Keratinocyte (primary cell): ENCODE data around the gene LELP1. TPM values are rescaled to one million over a fixed set of nuclear protein-coding genes. Genes with fewer than 3 reads are reported as not detected.

ENCODE experiments used
- DNase-seq: peaks from one replicate; pipeline ENCODE4 v3.0.0-alpha.2; 2011; ENCODE audit warnings: low read depth, missing footprints, low spot score
- FAIRE-seq: peaks from 2 replicates; lab custom pipeline; 2011; peaks lifted over from hg19 to GRCh38; lab: Jason Lieb, UNC
- H2AFZ ChIP-seq: 2 replicates; pipeline ENCODE4 v1.6.0; 2012; ENCODE audit warnings: low read length, control low read depth, inconsistent platforms; ENCODE audit not compliant: control insufficient read depth
- H3K27ac ChIP-seq: 2 replicates; pipeline ENCODE4 v1.5.1; 2011; ENCODE audit warnings: low read length; ENCODE audit not compliant: control insufficient read depth, insufficient read depth
- H3K27me3 ChIP-seq: 3 replicates; pipeline ENCODE4 v1.6.0; 2011; ENCODE audit warnings: low read length; ENCODE audit not compliant: control insufficient read depth, insufficient read depth; ENCODE audit errors: extremely low read depth
- H3K36me3 ChIP-seq, 2 experiments: 2 replicates in 1 of 2; 3 replicates in 1 of 2; pipeline ENCODE4 v1.5.1; 2011; ENCODE audit warnings: low read length in 2 of 2, mild to moderate bottlenecking in 1 of 2; ENCODE audit not compliant: control insufficient read depth in 2 of 2, insufficient read depth in 2 of 2; ENCODE audit errors: extremely low read depth in 1 of 2
- H3K4me1 ChIP-seq: 3 replicates; pipeline ENCODE4 v1.5.1; 2011; ENCODE audit warnings: low read length; ENCODE audit not compliant: control insufficient read depth, insufficient read depth; ENCODE audit errors: extremely low read depth
- H3K4me2 ChIP-seq: 3 replicates; pipeline ENCODE4 v1.6.0; 2011; ENCODE audit warnings: low read depth, low read length; ENCODE audit not compliant: control insufficient read depth, insufficient read depth; ENCODE audit errors: extremely low read depth
- H3K4me3 ChIP-seq, 3 experiments: fragments of 200-600 bp in 1 of 3; sonication (generic) in 1 of 3; 2 replicates in 2 of 3; 3 replicates in 1 of 3; pipeline ENCODE4 v1.5.1; 2011 to 2016; ENCODE audit warnings: low read length in 3 of 3, mild to moderate bottlenecking in 3 of 3, control low read depth in 2 of 3, inconsistent platforms in 1 of 3, low read depth in 1 of 3, mixed read lengths in 1 of 3, mixed run types in 1 of 3, moderate library complexity in 1 of 3; ENCODE audit not compliant: control insufficient read depth in 2 of 3, insufficient read depth in 2 of 3; ENCODE audit errors: extremely low read depth in 1 of 3
- H3K79me2 ChIP-seq: 2 replicates; pipeline ENCODE4 v1.6.0; 2012; ENCODE audit warnings: low read length; ENCODE audit not compliant: control insufficient read depth, insufficient read depth
- H3K9ac ChIP-seq: 3 replicates; pipeline ENCODE4 v1.6.0; 2011; ENCODE audit warnings: low read length; ENCODE audit not compliant: control insufficient read depth, insufficient read depth; ENCODE audit errors: extremely low read depth
- H3K9me1 ChIP-seq: 3 replicates; pipeline ENCODE4 v1.6.0; 2011; ENCODE audit warnings: low read length; ENCODE audit not compliant: control insufficient read depth, insufficient read depth; ENCODE audit errors: extremely low read depth
- H3K9me3 ChIP-seq: 2 replicates; pipeline ENCODE4 v1.5.1; 2012; ENCODE audit warnings: low read depth, low read length; ENCODE audit not compliant: control insufficient read depth
- H4K20me1 ChIP-seq: 3 replicates; pipeline ENCODE4 v1.6.0; 2011; ENCODE audit warnings: low read length; ENCODE audit not compliant: control insufficient read depth, insufficient read depth; ENCODE audit errors: extremely low read depth
- CTCF ChIP-seq, 3 experiments: IDR thresholded peaks in 1 of 3; conservative IDR thresholded peaks in 1 of 3; optimal IDR thresholded peaks in 1 of 3; 2 replicates in 2 of 3; 3 replicates in 1 of 3; pipeline versions ENCODE3 to v1.5.1; 2011; ENCODE audit warnings: low read length in 3 of 3, mild to moderate bottlenecking in 3 of 3, moderate library complexity in 2 of 3, control low read depth in 1 of 3, inconsistent platforms in 1 of 3; ENCODE audit not compliant: insufficient read depth in 2 of 3; ENCODE audit errors: extremely low read depth in 1 of 3
- EZH2 ChIP-seq: IDR thresholded peaks from one replicate; pipeline ENCODE4 v1.6.1; 2012; ENCODE audit warnings: inconsistent platforms, mild to moderate bottlenecking, low read length, moderate library complexity
- dilution Hi-C: fragments of 300-500 bp; cut with MboI; formaldehyde crosslinking; loops from one replicate; pipeline ENCODE4 v1.7.0; 2020; ENCODE audit warnings: low sequenced_read_pairs; ENCODE audit not compliant: extremely low pct_ligation_motif_present
- polyA plus RNA-seq, 5 experiments: library from polyadenylated mRNA; depleted of rRNA in 3 of 5; stranded (reverse) in 3 of 5; stranded (forward) in 1 of 5; unstranded in 1 of 5; fragments of >200 nt; gene quantifications; 1 replicate in 1 of 5; 2 replicates in 3 of 5; 3 replicates in 1 of 5; pipeline versions ENCODE4 v1.2.1 to v1.2.3, GENCODE V29; 2011 to 2012; ENCODE audit warnings: missing spikeins in 2 of 5, low read depth in 1 of 5, low replicate concordance in 1 of 5

The LELP1 gene
- polyA plus RNA-seq, 1 donor (not counting 4 experiments of a cell fraction or from before 2014, with no cell fraction given): not detected

GRCh38 chr1:153194331-153195050 lies 8.7 kb upstream of the LELP1 start:
- no peak overlapping the region for H3K4me3 ChIP-seq
- no peaks in the 10 kb centered on the region for H3K36me3 ChIP-seq
- H3K79me2 ChIP-seq: no peaks in the 10 kb centered on the region
- peaks cover 2% of the 10 kb centered on the region for H3K4me1 ChIP-seq
- DNase-seq (no peak), FAIRE-seq (no peak)
- H3K27me3 ChIP-seq: peaks cover 3% of the 10 kb centered on the region
- no peak overlapping the region for H2AFZ ChIP-seq
- no peak overlapping the region for H3K9ac ChIP-seq
- H3K9me1 ChIP-seq: no peaks in the 10 kb centered on the region
- no peak for TF ChIP-seq EZH2
- TF ChIP-seq CTCF (optimal IDR thresholded peaks at IDR 0.05 in 1 of 3, IDR thresholded peaks at IDR 0.05 in 1 of 3, conservative IDR thresholded peaks at IDR 0.05 in 1 of 3; ENCODE audit: extremely low read depth in 1 of 3, insufficient read depth in 2 of 3, low read length in 3 of 3): no peak
- H3K9me3 ChIP-seq: no peaks in the 10 kb centered on the region
- no peaks in the 10 kb centered on the region for H4K20me1 ChIP-seq
- dilution Hi-C loops: loop anchor here (5.0 kb wide), 1 partner anchor 38 kb away; no protein-coding TSS in a partner anchor
- H3K4me2 ChIP-seq: no peak overlapping the region
- no peak overlapping the region for H3K27ac ChIP-seq

- H3K9ac ChIP-seq: no peak overlapping the region
- peaks cover 3% of the 10 kb centered on the region for H3K27me3 ChIP-seq
- FAIRE-seq (no peak), DNase-seq (no peak)
- no peak overlapping the region for H3K4me2 ChIP-seq
- no peaks in the 10 kb centered on the region for H3K79me2 ChIP-seq
- H3K4me3 ChIP-seq: no peak overlapping the region
- no peaks in the 10 kb centered on the region for H3K9me3 ChIP-seq
- H3K9me1 ChIP-seq: no peaks in the 10 kb centered on the region
- dilution Hi-C loops: loop anchor here (5.0 kb wide), 1 partner anchor 37 kb away; no protein-coding TSS in a partner anchor
- no peaks in the 10 kb centered on the region for H4K20me1 ChIP-seq
- H2AFZ ChIP-seq: no peak overlapping the region
- no peak for TF ChIP-seq CTCF (optimal IDR thresholded peaks at IDR 0.05 in 1 of 3, IDR thresholded peaks at IDR 0.05 in 1 of 3, conservative IDR thresholded peaks at IDR 0.05 in 1 of 3; ENCODE audit: extremely low read depth in 1 of 3, insufficient read depth in 2 of 3, low read length in 3 of 3)
- no peak for TF ChIP-seq EZH2
- H3K4me1 ChIP-seq: no peaks in the 10 kb centered on the region
- no peak overlapping the region for H3K27ac ChIP-seq
- no peaks in the 10 kb centered on the region for H3K36me3 ChIP-seq
Measured at GRCh38 chr1:153195216-153195615, 8.0 kb upstream of the LELP1 start.
